Measurements from ENCODE around the gene STT3B.

Gene STT3B

DNA sequence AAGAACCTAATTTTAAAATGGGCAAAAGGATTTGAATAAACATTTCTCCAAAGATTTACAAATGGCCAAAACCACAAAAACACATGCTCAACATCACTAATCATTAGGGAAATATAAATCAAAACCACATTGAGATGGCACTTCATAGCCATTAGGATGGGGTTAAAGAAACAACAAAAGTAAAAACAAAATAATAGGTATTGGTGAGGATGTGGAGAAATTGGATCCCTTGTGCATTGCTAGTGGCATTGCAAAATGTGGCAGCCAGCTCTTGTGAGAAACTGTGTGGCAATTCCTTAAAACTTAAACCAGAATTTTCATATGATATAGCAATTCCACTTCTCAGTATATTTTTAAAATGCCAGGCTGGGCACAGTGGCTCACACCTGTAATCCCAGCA, 126.5 kb downstream of the STT3B start:
- TF ChIP-seq, protein P1, sequence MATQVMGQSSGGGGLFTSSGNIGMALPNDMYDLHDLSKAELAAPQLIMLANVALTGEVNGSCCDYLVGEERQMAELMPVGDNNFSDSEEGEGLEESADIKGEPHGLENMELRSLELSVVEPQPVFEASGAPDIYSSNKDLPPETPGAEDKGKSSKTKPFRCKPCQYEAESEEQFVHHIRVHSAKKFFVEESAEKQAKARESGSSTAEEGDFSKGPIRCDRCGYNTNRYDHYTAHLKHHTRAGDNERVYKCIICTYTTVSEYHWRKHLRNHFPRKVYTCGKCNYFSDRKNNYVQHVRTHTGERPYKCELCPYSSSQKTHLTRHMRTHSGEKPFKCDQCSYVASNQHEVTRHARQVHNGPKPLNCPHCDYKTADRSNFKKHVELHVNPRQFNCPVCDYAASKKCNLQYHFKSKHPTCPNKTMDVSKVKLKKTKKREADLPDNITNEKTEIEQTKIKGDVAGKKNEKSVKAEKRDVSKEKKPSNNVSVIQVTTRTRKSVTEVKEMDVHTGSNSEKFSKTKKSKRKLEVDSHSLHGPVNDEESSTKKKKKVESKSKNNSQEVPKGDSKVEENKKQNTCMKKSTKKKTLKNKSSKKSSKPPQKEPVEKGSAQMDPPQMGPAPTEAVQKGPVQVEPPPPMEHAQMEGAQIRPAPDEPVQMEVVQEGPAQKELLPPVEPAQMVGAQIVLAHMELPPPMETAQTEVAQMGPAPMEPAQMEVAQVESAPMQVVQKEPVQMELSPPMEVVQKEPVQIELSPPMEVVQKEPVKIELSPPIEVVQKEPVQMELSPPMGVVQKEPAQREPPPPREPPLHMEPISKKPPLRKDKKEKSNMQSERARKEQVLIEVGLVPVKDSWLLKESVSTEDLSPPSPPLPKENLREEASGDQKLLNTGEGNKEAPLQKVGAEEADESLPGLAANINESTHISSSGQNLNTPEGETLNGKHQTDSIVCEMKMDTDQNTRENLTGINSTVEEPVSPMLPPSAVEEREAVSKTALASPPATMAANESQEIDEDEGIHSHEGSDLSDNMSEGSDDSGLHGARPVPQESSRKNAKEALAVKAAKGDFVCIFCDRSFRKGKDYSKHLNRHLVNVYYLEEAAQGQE (IDR thresholded peaks at IDR 0.05; ENCODE audit: insufficient read depth in 1 of 2, low read depth in 2 of 2, low read length in 2 of 2) = no peak
- TF ChIP-seq TAF1 (IDR thresholded peaks at IDR 0.05; ENCODE audit: borderline replicate concordance, insufficient read depth, low read length) (no peak), SIN3A (IDR thresholded peaks at IDR 0.05; ENCODE audit: borderline replicate concordance, insufficient read depth, low read length) (no peak), POLR2AphosphoS5 (IDR thresholded peaks at IDR 0.05; ENCODE audit: low read depth, low read length) (no peak), FOXP2 (optimal IDR thresholded peaks at IDR 0.05; ENCODE audit: borderline replicate concordance, extremely low read depth, extremely low read length, insufficient read depth) (no peak)

DNA sequence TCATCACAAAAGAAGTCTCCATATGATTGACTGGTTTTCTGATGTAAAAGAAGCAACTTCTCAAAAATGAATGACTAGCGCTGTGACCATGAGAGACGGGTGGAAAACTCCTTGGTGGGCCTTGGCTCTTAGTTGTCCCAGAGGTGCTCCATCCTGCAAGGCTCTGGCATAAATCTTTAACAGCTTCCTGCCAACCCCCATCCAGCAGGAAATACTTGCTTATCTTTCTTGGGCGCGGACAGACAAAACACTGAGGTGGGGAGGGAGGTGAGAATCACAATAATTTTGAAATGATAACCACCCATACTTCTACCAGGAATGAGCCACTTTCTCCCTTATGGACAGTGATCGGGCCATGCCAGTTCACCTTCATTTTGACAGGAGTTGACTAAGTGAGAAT, 128.6 kb downstream of the STT3B start:
- TF ChIP-seq FOXP2 (optimal IDR thresholded peaks at IDR 0.05; ENCODE audit: borderline replicate concordance, extremely low read depth, extremely low read length, insufficient read depth) = no peak
- TF ChIP-seq TAF1 (IDR thresholded peaks at IDR 0.05; ENCODE audit: borderline replicate concordance, insufficient read depth, low read length) = no peak
- TF ChIP-seq SIN3A (IDR thresholded peaks at IDR 0.05; ENCODE audit: borderline replicate concordance, insufficient read depth, low read length) = no peak
- TF ChIP-seq, protein P1 (IDR thresholded peaks at IDR 0.05; ENCODE audit: insufficient read depth in 1 of 2, low read depth in 2 of 2, low read length in 2 of 2) = no peak
- TF ChIP-seq POLR2AphosphoS5 (IDR thresholded peaks at IDR 0.05; ENCODE audit: low read depth, low read length) = no peak

DNA sequence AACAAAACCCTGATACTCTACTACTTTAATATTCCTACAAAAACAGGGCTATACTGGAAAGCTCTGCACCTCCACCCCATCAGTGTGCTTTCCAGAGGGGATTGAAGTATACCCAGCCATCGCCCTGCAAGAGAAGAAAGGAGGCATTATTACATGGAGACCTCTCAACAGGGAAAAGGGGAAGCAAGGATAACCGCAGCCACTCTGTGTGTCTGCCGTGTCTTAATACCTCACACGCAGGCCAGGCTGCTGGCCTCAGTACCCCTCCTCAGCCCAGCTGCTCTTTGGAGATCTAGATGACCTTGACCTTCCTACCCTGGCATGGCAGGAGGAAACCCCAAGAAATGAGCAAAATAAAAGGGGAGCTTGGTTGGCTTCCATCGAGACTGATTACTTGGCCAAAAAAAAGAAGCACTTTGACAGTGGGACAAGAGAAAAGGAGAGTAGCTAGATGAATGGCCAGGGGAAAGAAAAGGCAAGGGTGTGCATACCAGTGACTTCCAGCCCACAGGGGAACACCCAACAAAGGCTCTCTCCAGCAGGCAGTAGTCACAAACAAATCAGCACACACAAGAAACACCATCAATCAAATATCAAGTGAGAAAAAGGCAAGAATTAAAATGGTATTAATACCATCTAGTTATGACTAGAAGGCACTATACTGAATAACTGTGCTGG, 129.4 kb downstream of the STT3B start:
- TF ChIP-seq SIN3A (IDR thresholded peaks at IDR 0.05; ENCODE audit: borderline replicate concordance, insufficient read depth, low read length) = no peak
- no peak for TF ChIP-seq TAF1 (IDR thresholded peaks at IDR 0.05; ENCODE audit: borderline replicate concordance, insufficient read depth, low read length)
- TF ChIP-seq, protein P1 (IDR thresholded peaks at IDR 0.05; ENCODE audit: insufficient read depth in 1 of 2, low read depth in 2 of 2, low read length in 2 of 2) = no peak
- no peak for TF ChIP-seq FOXP2 (optimal IDR thresholded peaks at IDR 0.05; ENCODE audit: borderline replicate concordance, extremely low read depth, extremely low read length, insufficient read depth)
- TF ChIP-seq POLR2AphosphoS5 (IDR thresholded peaks at IDR 0.05; ENCODE audit: low read depth, low read length) = no peak

DNA sequence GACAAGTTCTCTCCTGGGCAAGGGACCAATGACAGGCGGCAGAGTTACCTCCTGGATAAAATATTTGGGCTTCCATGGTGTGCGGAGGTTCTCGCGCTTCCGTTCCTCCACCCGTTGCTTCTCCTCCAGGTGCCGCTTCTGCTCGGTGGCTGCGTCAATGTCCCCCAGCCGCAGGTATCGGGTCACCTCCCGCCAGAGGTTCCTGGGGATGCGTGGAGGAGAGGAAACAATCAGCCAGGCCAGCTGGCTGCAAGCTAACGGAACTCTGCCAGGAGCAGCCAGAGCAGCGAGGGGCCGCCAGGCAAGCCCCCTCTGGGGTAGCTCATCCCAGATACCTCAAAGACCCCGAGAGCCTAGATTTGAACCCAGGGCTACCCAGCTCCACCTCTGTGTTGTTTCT, 131.3 kb downstream of the STT3B start:
- no peak for TF ChIP-seq SIN3A (IDR thresholded peaks at IDR 0.05; ENCODE audit: borderline replicate concordance, insufficient read depth, low read length)
- no peak for TF ChIP-seq TAF1 (IDR thresholded peaks at IDR 0.05; ENCODE audit: borderline replicate concordance, insufficient read depth, low read length)
- TF ChIP-seq POLR2AphosphoS5 (IDR thresholded peaks at IDR 0.05; ENCODE audit: low read depth, low read length) = no peak
- TF ChIP-seq, protein P1 (IDR thresholded peaks at IDR 0.05; ENCODE audit: insufficient read depth in 1 of 2, low read depth in 2 of 2, low read length in 2 of 2) = no peak
- TF ChIP-seq FOXP2 (optimal IDR thresholded peaks at IDR 0.05; ENCODE audit: borderline replicate concordance, extremely low read depth, extremely low read length, insufficient read depth) = no peak

Measured in PFSK-1 (cell line).